Measurements from ENCODE around the gene GMPPB.

GRCh38 chr3:49745986-49746385, 22.2 kb upstream of the GMPPB start:
- TF ChIP-seq CBX3 (IDR thresholded peaks at IDR 0.05; ENCODE audit: borderline replicate concordance in 1 of 2, low read length in 2 of 2) (no peak), EZH2 (IDR thresholded peaks at IDR 0.05; ENCODE audit: borderline replicate concordance, low read depth, low read length) (no peak), ZNF232 (CRISPR knock-in tag; IDR thresholded peaks at IDR 0.05) (no peak)

Data from K562 (cell line).